ENCODE data around the gene CLEC1B. TPM values are rescaled to one million over a fixed set of nuclear protein-coding genes. Genes with fewer than 3 reads are reported as not detected.
"Not testable (repeated sequence)": the region's sequence is repeated elsewhere in the genome, so short reads cannot be mapped to it uniquely, and the experiment has no call there.

The CLEC1B gene
- total RNA-seq, 2 experiments from 2014 or later: not detected

- POLR2A ChIA-PET: interaction anchor here (0.9 to 1.5 kb wide), 4 partner anchors 30 to 81 kb away, joined by 3 to 4 read pairs (median 3); no protein-coding TSS in a partner anchor
- intact Hi-C loops (cut with micrococcal nuclease; ENCODE audit: unreplicated experiment): no loop called here
- H3K4me2 ChIP-seq (ENCODE audit: low read length): no peak overlapping the region
- DNase-seq (ENCODE audit: low spot score): no peak
- no peak overlapping the region for H2AFZ ChIP-seq (ENCODE audit: low read length)
- H3K27ac ChIP-seq (ENCODE audit: low read depth, low read length, poor library complexity, severe bottlenecking): no peak overlapping the region
- no peaks in the 10 kb centered on the region for H3K9me2 ChIP-seq (ENCODE audit: insufficient read depth, low read length)
- no peaks in the 10 kb centered on the region for H3K79me2 ChIP-seq (ENCODE audit: insufficient read depth, low read depth, low read length)
- no peaks in the 10 kb centered on the region for H3K4me1 ChIP-seq (ENCODE audit: insufficient read depth, low read length, poor library complexity, severe bottlenecking)
- no peaks in the 10 kb centered on the region for H3K9me3 ChIP-seq (ENCODE audit: low read length)
- H4K20me1 ChIP-seq (ENCODE audit: insufficient read depth, low read length): no peaks in the 10 kb centered on the region
- no TSS peak for BruUV-seq (replicated peaks)
- no peak overlapping the region for H3K4me3 ChIP-seq (ENCODE audit: low read depth, low read length, poor library complexity, severe bottlenecking)
- CTCF ChIA-PET (ENCODE audit: unreplicated experiment): no interaction called here
- TF ChIP-seq CTCF (conservative IDR thresholded peaks at IDR 0.05; ENCODE audit: low read length) (no peak), EZH2phosphoT487 (IDR thresholded peaks at IDR 0.05; ENCODE audit: borderline replicate concordance, low read depth, low read length) (no peak)
- H3K36me3 ChIP-seq (ENCODE audit: insufficient read depth, low read length): no peaks in the 10 kb centered on the region
Measured at GRCh38 chr12:9977916-9978315, 21.0 kb downstream of the CLEC1B start.

- H3K4me1 ChIP-seq (ENCODE audit: insufficient read depth, low read length, poor library complexity, severe bottlenecking); H3K9me2 ChIP-seq (ENCODE audit: insufficient read depth, low read length); H3K4me3 ChIP-seq (ENCODE audit: low read depth, low read length, poor library complexity, severe bottlenecking); H3K27ac ChIP-seq (ENCODE audit: low read depth, low read length, poor library complexity, severe bottlenecking); H4K20me1 ChIP-seq (ENCODE audit: insufficient read depth, low read length); DNase-seq (ENCODE audit: low spot score); H3K4me2 ChIP-seq (ENCODE audit: low read length); H2AFZ ChIP-seq (ENCODE audit: low read length); CTCF ChIA-PET (ENCODE audit: unreplicated experiment); H3K9me3 ChIP-seq (ENCODE audit: low read length); BruUV-seq (replicated peaks); H3K79me2 ChIP-seq (ENCODE audit: insufficient read depth, low read depth, low read length); intact Hi-C loops (cut with micrococcal nuclease; ENCODE audit: unreplicated experiment); H3K36me3 ChIP-seq (ENCODE audit: insufficient read depth, low read length): not testable (repeated sequence)
- POLR2A ChIA-PET: interaction anchor here (0.6 to 1.3 kb wide), 3 partner anchors 19 to 1553 kb away, joined by 3 to 4 read pairs (median 3); no protein-coding TSS in a partner anchor
Measured at GRCh38 chr12:9976626-9977025, 22.3 kb downstream of the CLEC1B start.

- TF ChIP-seq EZH2phosphoT487 (IDR thresholded peaks at IDR 0.05; ENCODE audit: borderline replicate concordance, low read depth, low read length): no peak
- TF ChIP-seq CTCF (conservative IDR thresholded peaks at IDR 0.05; ENCODE audit: low read length): no peak
- intact Hi-C loops (cut with micrococcal nuclease; ENCODE audit: unreplicated experiment): no loop called here
- H3K9me2 ChIP-seq (ENCODE audit: insufficient read depth, low read length): no peaks in the 10 kb centered on the region
- ChIA-PET CTCF (ENCODE audit: unreplicated experiment) (no interaction called here), POLR2A (no interaction called here)
- H2AFZ ChIP-seq (ENCODE audit: low read length): no peak overlapping the region
- BruUV-seq (replicated peaks): no TSS peak
- H4K20me1 ChIP-seq (ENCODE audit: insufficient read depth, low read length): no peaks in the 10 kb centered on the region
- no peak overlapping the region for H3K27ac ChIP-seq (ENCODE audit: low read depth, low read length, poor library complexity, severe bottlenecking)
- no peaks in the 10 kb centered on the region for H3K79me2 ChIP-seq (ENCODE audit: insufficient read depth, low read depth, low read length)
- H3K9me3 ChIP-seq (ENCODE audit: low read length): no peaks in the 10 kb centered on the region
- no peak overlapping the region for H3K4me3 ChIP-seq (ENCODE audit: low read depth, low read length, poor library complexity, severe bottlenecking)
- H3K4me1 ChIP-seq (ENCODE audit: insufficient read depth, low read length, poor library complexity, severe bottlenecking): no peaks in the 10 kb centered on the region
- DNase-seq (ENCODE audit: low spot score): no peak
- H3K36me3 ChIP-seq (ENCODE audit: insufficient read depth, low read length): no peaks in the 10 kb centered on the region
- no peak overlapping the region for H3K4me2 ChIP-seq (ENCODE audit: low read length)
Measured at GRCh38 chr12:9975614-9976013, 23.3 kb downstream of the CLEC1B start.

- intact Hi-C loops (cut with micrococcal nuclease; ENCODE audit: unreplicated experiment); POLR2A ChIA-PET; H3K27ac ChIP-seq (ENCODE audit: low read depth, low read length, poor library complexity, severe bottlenecking); H3K36me3 ChIP-seq (ENCODE audit: insufficient read depth, low read length); H3K4me3 ChIP-seq (ENCODE audit: low read depth, low read length, poor library complexity, severe bottlenecking); CTCF ChIA-PET (ENCODE audit: unreplicated experiment); H4K20me1 ChIP-seq (ENCODE audit: insufficient read depth, low read length); BruUV-seq (replicated peaks); H3K9me2 ChIP-seq (ENCODE audit: insufficient read depth, low read length); H3K9me3 ChIP-seq (ENCODE audit: low read length); H2AFZ ChIP-seq (ENCODE audit: low read length); H3K79me2 ChIP-seq (ENCODE audit: insufficient read depth, low read depth, low read length); H3K4me2 ChIP-seq (ENCODE audit: low read length); DNase-seq (ENCODE audit: low spot score); H3K4me1 ChIP-seq (ENCODE audit: insufficient read depth, low read length, poor library complexity, severe bottlenecking): not testable (repeated sequence)
Measured at GRCh38 chr12:9974731-9975130, 24.2 kb downstream of the CLEC1B start.

Measured in OCI-LY7 (cell line).